Measurements from ENCODE around the gene EPSTI1. TPM values are rescaled to one million over a fixed set of nuclear protein-coding genes. Genes with fewer than 3 reads are reported as not detected.

The EPSTI1 gene
- total RNA-seq, 1 donor from 2014 or later = not detected

DNA sequence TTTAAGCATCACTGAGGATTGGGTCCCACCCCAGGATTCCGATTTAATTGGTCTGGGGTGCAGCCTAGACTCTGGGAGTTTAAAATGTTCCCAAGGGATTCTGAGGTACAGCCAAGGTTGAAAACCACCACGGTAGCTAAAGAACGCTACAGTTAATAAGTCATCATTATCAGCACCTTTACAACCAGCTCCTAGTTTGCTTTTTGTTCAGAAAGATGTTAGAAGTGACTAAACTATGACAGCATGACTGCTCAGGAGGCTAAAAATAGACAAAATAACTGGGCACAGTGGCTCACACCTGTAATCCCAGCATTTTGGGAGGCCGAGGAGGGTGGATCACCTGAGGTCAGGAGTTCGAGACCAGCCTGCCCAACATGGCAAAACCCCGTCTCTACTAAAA, 11.7 kb upstream of the EPSTI1 start:
- no peak for DNase-seq (ENCODE audit: low read depth, low spot score)
- Mint-ChIP-seq H3K9me3 (peaks cover 7% of the 10 kb centered on the region), H3K27ac (ENCODE audit: unreplicated experiment) (no peak overlapping the region), H3K4me3 (no peak overlapping the region), H3K4me1 (peaks cover 15% of the 10 kb centered on the region), H3K27me3 (ENCODE audit: low read depth) (no peaks in the 10 kb centered on the region), H3K36me3 (ENCODE audit: low read depth) (no peaks in the 10 kb centered on the region)
- TF ChIP-seq, protein P1, sequence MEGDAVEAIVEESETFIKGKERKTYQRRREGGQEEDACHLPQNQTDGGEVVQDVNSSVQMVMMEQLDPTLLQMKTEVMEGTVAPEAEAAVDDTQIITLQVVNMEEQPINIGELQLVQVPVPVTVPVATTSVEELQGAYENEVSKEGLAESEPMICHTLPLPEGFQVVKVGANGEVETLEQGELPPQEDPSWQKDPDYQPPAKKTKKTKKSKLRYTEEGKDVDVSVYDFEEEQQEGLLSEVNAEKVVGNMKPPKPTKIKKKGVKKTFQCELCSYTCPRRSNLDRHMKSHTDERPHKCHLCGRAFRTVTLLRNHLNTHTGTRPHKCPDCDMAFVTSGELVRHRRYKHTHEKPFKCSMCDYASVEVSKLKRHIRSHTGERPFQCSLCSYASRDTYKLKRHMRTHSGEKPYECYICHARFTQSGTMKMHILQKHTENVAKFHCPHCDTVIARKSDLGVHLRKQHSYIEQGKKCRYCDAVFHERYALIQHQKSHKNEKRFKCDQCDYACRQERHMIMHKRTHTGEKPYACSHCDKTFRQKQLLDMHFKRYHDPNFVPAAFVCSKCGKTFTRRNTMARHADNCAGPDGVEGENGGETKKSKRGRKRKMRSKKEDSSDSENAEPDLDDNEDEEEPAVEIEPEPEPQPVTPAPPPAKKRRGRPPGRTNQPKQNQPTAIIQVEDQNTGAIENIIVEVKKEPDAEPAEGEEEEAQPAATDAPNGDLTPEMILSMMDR (conservative IDR thresholded peaks at IDR 0.05) = no peak

DNA sequence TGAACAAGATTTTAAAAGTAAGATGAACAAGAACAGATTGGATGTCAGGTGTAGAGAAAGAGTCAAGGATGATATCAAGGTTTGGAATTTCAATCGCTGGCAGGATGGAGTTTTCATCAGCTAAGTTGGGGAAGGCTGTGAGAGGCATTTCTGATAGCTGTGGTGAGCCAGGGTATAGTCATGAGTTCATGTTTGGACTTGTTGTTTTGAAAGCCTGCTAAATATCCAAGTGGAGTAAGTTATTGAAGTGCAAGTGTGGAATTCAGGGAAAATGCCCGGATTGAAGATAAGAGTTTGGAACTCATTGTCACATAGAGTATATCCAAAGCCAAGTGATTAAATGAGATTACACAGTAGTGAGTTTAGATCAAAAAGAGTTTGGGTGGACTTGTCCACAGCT, 11.0 kb upstream of the EPSTI1 start:
- H3K27ac Mint-ChIP-seq (ENCODE audit: unreplicated experiment) = no peak overlapping the region
- DNase-seq (ENCODE audit: low read depth, low spot score) = no peak
- peaks cover 15% of the 10 kb centered on the region for H3K4me1 Mint-ChIP-seq
- no peaks in the 10 kb centered on the region for H3K27me3 Mint-ChIP-seq (ENCODE audit: low read depth)
- TF ChIP-seq, protein P1 (conservative IDR thresholded peaks at IDR 0.05) = no peak
- H3K36me3 Mint-ChIP-seq (ENCODE audit: low read depth) = no peaks in the 10 kb centered on the region
- H3K9me3 Mint-ChIP-seq = peaks cover 7% of the 10 kb centered on the region
- no peak overlapping the region for H3K4me3 Mint-ChIP-seq

DNA sequence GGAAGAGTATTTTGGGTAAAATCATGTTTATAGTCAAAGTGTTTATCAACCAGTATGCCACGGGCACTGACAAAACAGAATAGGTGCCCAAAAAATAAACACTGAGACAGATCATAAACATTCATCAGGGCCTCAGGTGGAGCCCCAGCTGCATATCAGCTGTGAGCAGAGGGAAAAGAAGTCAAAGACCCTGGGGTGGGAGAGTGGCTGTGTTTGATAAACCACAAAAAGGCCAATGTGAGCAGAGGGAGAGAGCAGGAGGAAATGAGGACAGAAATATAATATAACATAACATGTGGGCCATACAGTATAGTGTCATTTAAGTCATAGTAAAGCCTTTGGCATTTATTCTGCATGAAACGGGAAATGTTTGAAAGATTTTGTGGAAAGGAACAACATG, 10.0 kb upstream of the EPSTI1 start:
- no peaks in the 10 kb centered on the region for H3K36me3 Mint-ChIP-seq (ENCODE audit: low read depth)
- DNase-seq (ENCODE audit: low read depth, low spot score) = no peak
- H3K27ac Mint-ChIP-seq (ENCODE audit: unreplicated experiment) = no peak overlapping the region
- TF ChIP-seq, protein P1 (conservative IDR thresholded peaks at IDR 0.05) = no peak
- H3K27me3 Mint-ChIP-seq (ENCODE audit: low read depth) = no peaks in the 10 kb centered on the region
- H3K4me3 Mint-ChIP-seq = no peak overlapping the region
- H3K9me3 Mint-ChIP-seq = peaks cover 7% of the 10 kb centered on the region
- peaks cover 12% of the 10 kb centered on the region for H3K4me1 Mint-ChIP-seq

DNA sequence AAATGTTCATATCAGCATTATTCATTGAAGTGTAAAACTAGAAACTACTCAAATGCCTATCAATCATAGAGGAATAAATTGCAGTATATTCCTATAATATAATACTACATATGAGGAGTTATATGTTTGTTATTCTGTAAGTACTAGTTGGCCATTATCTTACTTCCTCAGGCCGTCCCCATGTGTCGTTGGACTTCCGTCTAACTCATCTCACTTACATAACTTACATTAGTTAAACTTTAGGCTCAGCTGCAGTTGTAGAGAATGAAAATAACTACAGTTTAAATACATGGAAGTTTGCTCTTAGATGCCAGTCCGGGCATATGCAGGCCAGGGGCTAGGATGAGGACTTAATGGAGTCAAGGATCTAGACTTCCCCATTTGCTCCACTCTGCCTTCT, 8.6 kb upstream of the EPSTI1 start:
- no peak overlapping the region for H3K4me3 Mint-ChIP-seq
- no peaks in the 10 kb centered on the region for H3K36me3 Mint-ChIP-seq (ENCODE audit: low read depth)
- H3K27me3 Mint-ChIP-seq (ENCODE audit: low read depth) = no peaks in the 10 kb centered on the region
- TF ChIP-seq, protein P1 (conservative IDR thresholded peaks at IDR 0.05) = no peak
- H3K4me1 Mint-ChIP-seq = peaks cover 5% of the 10 kb centered on the region
- no peak for DNase-seq (ENCODE audit: low read depth, low spot score)
- peaks cover 7% of the 10 kb centered on the region for H3K9me3 Mint-ChIP-seq
- no peak overlapping the region for H3K27ac Mint-ChIP-seq (ENCODE audit: unreplicated experiment)

DNA sequence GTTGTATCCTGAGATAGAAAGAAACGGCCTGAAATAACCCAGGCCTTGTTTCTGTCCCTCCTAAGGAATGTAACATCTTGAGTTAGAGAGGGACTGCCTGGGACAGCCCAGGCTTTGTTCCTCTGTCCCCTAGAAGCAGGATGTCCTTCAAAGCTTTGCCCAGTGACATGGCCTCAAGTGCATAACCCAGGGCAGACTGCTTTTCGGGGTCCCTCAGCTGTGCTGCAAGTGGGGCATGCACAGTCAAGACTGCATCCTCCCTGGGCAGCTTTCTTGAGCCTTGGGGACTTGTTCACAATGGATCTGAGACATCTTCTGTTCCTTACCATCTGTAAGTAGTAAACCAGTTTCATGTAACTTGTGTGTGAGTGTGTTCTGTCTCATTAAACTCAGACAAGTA, 7.5 kb upstream of the EPSTI1 start:
- Mint-ChIP-seq H3K4me3 (no peak overlapping the region), H3K27me3 (ENCODE audit: low read depth) (peaks cover 2% of the 10 kb centered on the region), H3K36me3 (ENCODE audit: low read depth) (no peaks in the 10 kb centered on the region), H3K9me3 (peaks cover 7% of the 10 kb centered on the region), H3K4me1 (no peaks in the 10 kb centered on the region), H3K27ac (ENCODE audit: unreplicated experiment) (no peak overlapping the region)
- DNase-seq (ENCODE audit: low read depth, low spot score) = no peak
- TF ChIP-seq, protein P1 (conservative IDR thresholded peaks at IDR 0.05) = no peak

DNA sequence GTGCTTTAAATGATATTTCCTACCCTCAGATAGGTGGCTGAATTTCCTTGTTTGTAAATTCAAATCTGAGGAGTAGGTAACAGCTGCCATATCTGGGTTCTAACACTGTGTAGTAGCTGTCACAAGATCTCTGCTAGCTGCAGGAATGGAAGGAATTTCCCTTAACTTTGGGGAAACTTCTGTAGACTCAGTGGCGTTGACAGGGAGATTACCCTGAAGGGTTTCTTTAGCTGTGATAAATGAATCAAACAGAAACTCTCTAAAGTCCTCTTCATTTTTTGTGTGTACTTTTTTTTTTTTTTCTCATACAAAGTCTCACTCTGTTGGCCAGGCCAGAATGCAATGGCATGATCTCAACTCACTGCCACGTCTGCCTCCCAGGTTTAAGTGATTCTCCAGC, 5.3 kb upstream of the EPSTI1 start:
- no peaks in the 10 kb centered on the region for H3K36me3 Mint-ChIP-seq (ENCODE audit: low read depth)
- no peak overlapping the region for H3K27ac Mint-ChIP-seq (ENCODE audit: unreplicated experiment)
- no peak for DNase-seq (ENCODE audit: low read depth, low spot score)
- no peak overlapping the region for H3K4me3 Mint-ChIP-seq
- TF ChIP-seq, protein P1 (conservative IDR thresholded peaks at IDR 0.05) = no peak
- H3K27me3 Mint-ChIP-seq (ENCODE audit: low read depth) = peaks cover 14% of the 10 kb centered on the region
- H3K4me1 Mint-ChIP-seq = peaks cover 1% of the 10 kb centered on the region
- no peaks in the 10 kb centered on the region for H3K9me3 Mint-ChIP-seq
